PFSK-1 (cell line): ENCODE results near the gene SPEG.

Experiments
- FOXP2 ChIP-seq: optimal IDR thresholded peaks from 2 replicates; pipeline ENCODE3; 2011; ENCODE audit warnings: borderline replicate concordance, control low read depth, inconsistent platforms; ENCODE audit not compliant: insufficient read depth; ENCODE audit errors: extremely low read length, extremely low read depth
- POLR2AphosphoS5 ChIP-seq: IDR thresholded peaks from 2 replicates; pipeline ENCODE4 v1.6.1; 2012; ENCODE audit warnings: low read depth, mild to moderate bottlenecking, control low read depth, low read length, moderate library complexity
- SIN3A ChIP-seq: IDR thresholded peaks from 2 replicates; pipeline ENCODE4 v1.6.1; 2012; ENCODE audit warnings: mild to moderate bottlenecking, low read length, moderate library complexity, borderline replicate concordance; ENCODE audit not compliant: insufficient read depth
- TAF1 ChIP-seq: IDR thresholded peaks from 2 replicates; pipeline ENCODE4 v1.6.1; 2012; ENCODE audit warnings: low read length, control low read depth, borderline replicate concordance; ENCODE audit not compliant: insufficient read depth
- TF ChIP-seq, protein P1 (sequence below), 2 experiments: IDR thresholded peaks; 2 replicates each; pipeline versions ENCODE4 v1.6.1 to v1.8.0; 2011 to 2012; ENCODE audit warnings: low read depth in 2 of 2, low read length in 2 of 2, control low read depth in 1 of 2, inconsistent platforms in 1 of 2, mild to moderate bottlenecking in 1 of 2, moderate library complexity in 1 of 2; ENCODE audit not compliant: insufficient read depth in 1 of 2

Gene SPEG

DNA sequence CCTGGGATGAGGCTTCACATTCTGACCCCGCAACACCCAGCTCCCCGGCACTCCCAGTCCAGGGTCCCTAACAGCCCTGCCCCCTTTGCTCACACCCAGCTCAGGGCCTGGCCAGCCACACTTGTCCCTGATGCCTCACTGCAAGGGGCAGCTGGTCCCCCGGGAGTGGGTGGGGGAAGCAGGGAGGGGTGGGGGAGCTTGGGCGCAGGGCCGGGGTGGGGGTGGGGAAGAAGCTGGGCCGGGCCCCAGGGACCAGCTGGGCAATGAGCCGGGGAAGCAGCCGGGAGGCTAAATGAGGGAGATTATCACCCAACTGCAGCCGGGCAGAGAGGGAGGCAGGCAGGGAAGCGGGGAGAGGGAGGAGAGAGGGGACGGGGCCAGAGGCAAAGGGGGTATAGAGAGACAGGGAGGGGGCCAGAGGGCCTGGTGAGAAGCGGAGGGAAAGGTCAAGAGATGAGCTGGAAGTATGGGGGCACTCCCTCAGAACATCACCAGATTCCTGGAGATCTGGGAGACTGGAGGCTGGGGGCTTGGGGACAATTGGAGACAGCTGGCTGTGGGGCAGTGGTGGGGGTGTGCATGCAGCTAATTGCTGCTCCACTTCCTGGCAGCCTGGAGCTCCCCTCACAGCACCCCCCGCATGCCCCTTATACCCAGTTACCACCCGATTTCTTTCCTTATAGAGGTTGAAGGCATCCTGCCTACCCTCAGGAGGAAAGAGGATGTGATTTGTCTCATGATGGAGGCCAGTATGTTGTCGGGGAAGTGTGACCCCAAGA is 77.1 kb downstream of the SPEG start:
- TF ChIP-seq TAF1: no peak
- no peak for TF ChIP-seq POLR2AphosphoS5
- no peak for TF ChIP-seq SIN3A
- TF ChIP-seq, protein P1, sequence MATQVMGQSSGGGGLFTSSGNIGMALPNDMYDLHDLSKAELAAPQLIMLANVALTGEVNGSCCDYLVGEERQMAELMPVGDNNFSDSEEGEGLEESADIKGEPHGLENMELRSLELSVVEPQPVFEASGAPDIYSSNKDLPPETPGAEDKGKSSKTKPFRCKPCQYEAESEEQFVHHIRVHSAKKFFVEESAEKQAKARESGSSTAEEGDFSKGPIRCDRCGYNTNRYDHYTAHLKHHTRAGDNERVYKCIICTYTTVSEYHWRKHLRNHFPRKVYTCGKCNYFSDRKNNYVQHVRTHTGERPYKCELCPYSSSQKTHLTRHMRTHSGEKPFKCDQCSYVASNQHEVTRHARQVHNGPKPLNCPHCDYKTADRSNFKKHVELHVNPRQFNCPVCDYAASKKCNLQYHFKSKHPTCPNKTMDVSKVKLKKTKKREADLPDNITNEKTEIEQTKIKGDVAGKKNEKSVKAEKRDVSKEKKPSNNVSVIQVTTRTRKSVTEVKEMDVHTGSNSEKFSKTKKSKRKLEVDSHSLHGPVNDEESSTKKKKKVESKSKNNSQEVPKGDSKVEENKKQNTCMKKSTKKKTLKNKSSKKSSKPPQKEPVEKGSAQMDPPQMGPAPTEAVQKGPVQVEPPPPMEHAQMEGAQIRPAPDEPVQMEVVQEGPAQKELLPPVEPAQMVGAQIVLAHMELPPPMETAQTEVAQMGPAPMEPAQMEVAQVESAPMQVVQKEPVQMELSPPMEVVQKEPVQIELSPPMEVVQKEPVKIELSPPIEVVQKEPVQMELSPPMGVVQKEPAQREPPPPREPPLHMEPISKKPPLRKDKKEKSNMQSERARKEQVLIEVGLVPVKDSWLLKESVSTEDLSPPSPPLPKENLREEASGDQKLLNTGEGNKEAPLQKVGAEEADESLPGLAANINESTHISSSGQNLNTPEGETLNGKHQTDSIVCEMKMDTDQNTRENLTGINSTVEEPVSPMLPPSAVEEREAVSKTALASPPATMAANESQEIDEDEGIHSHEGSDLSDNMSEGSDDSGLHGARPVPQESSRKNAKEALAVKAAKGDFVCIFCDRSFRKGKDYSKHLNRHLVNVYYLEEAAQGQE (IDR thresholded peaks at IDR 0.05; ENCODE audit: insufficient read depth in 1 of 2, low read depth in 2 of 2, low read length in 2 of 2): no peak
- TF ChIP-seq FOXP2: no peak

DNA sequence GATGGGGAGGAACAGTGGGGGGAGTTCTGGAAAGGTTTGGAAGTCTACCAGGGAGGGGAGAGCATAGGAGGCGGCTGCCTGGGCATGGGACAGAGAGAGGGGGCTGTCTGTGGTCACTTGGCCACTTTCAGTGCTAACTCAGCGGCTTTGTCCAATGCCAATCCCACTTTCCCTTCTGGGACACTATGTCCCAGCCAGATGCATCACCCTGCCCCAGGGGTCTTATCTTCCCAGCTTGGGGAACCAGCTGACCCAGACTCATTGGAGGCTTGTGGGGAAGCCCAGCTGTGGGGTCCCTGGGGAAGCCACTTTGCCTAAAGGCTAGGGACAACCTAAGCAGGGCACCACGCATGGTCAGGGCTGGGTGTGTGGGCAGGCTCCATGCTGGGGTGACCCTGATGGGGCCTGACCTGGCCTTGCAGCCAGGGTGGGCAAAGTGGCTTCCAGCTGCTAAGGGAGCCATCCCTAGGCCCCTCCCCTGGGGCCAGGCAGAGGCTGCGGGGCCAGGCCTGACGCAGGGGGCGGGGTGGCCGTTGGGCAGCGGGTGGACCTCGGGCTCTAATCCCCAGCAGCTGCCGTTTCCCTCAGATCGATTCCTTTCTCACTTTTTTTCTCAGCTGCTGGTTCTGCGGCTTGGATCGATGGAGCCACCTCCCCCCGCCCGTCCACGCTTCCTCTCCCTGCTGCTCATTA is 78.0 kb downstream of the SPEG start:
- no peak for TF ChIP-seq POLR2AphosphoS5
- TF ChIP-seq, protein P1 (IDR thresholded peaks at IDR 0.05; ENCODE audit: insufficient read depth in 1 of 2, low read depth in 2 of 2, low read length in 2 of 2): no peak
- no peak for TF ChIP-seq FOXP2
- TF ChIP-seq TAF1: no peak
- TF ChIP-seq SIN3A: no peak

DNA sequence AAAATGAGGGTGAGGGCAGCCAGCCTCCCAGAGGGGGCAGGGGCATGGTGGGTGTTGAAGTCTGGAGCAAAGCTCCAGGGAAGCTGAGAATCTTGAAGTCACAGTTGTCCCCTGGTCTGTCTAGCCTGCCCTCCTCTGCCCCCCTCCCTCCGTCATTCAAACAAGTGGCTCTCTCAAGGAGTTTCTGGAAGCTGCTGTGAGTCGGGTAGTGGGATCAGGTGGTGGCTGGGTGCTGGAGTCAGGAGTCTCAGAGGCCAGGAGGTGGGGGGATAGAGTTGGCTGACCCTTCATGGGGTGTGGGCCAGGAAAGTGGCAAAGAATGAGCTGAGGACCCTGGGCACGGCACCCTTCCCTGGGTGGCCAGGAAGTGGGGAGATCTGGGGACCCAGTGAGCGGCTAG is 79.1 kb downstream of the SPEG start:
- TF ChIP-seq, protein P1 (IDR thresholded peaks at IDR 0.05; ENCODE audit: insufficient read depth in 1 of 2, low read depth in 2 of 2, low read length in 2 of 2): no peak
- TF ChIP-seq TAF1 (no peak), POLR2AphosphoS5 (no peak), FOXP2 (no peak), SIN3A (no peak)

DNA sequence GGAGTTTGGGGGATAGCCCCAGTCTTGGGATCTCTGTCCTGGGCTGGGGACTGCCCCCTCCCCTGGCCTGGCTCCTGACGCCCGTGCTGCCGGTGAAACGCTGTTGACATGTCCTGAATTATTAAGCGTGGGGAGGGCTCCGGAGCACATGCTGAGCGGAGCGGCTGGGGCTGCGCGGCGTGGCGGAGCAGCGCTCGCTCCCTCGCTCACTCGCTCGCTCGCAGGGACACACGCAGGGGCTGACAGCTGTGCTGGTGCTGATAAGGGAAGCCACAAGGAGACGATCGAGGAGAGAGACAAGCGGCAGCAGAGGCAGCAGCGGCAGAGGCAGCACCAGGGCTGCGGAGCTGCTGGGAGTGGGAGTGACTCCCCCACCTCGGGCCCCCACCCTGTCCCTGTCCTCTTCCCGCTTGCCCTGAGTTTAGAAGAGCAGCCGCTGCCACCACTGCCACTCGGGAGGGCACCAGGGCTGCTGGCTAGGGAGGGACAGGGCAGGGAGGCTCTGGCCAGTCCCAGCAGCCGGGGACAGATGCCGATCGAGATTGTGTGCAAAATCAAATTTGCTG is 79.6 kb downstream of the SPEG start, which contains the start of gene ASIC4:
ASIC4 (plus strand) TSS at position 287 of the 566 bp plus-strand sequence; CDS start at position 530, 243 bp downstream.
- TF ChIP-seq FOXP2 (no peak), SIN3A (no peak), POLR2AphosphoS5 (no peak), TAF1 (no peak)
- TF ChIP-seq, protein P1 (IDR thresholded peaks at IDR 0.05; ENCODE audit: insufficient read depth in 1 of 2, low read depth in 2 of 2, low read length in 2 of 2): no peak
